G401 (cell line): ENCODE data around the gene UTS2B. TPM values are rescaled to one million over a fixed set of nuclear protein-coding genes. Genes with fewer than 3 reads are reported as not detected.
"Not testable (repeated sequence)": the region's sequence is repeated elsewhere in the genome, so short reads cannot be mapped to it uniquely, and the experiment has no call there.

ENCODE experiments used
- DNase-seq: peaks from one replicate; pipeline ENCODE4 v3.0.0-alpha.2; 2015; ENCODE audit warnings: low spot score
- in situ Hi-C: cut with HindIII; loops from 2 replicates; pipeline ENCODE4 v1.10.0; 2016; ENCODE audit warnings: low sequenced_read_pairs, mixed read lengths
- total RNA-seq: library from RNA; depleted of rRNA; stranded (reverse); fragments of >200 nt; shearing (Covaris generic); gene quantifications from 2 replicates; pipeline ENCODE4 v1.2.3, GENCODE V29; 2014

UTS2B gene
- total RNA-seq, 1 experiment from 2014 or later = not detected

DNA sequence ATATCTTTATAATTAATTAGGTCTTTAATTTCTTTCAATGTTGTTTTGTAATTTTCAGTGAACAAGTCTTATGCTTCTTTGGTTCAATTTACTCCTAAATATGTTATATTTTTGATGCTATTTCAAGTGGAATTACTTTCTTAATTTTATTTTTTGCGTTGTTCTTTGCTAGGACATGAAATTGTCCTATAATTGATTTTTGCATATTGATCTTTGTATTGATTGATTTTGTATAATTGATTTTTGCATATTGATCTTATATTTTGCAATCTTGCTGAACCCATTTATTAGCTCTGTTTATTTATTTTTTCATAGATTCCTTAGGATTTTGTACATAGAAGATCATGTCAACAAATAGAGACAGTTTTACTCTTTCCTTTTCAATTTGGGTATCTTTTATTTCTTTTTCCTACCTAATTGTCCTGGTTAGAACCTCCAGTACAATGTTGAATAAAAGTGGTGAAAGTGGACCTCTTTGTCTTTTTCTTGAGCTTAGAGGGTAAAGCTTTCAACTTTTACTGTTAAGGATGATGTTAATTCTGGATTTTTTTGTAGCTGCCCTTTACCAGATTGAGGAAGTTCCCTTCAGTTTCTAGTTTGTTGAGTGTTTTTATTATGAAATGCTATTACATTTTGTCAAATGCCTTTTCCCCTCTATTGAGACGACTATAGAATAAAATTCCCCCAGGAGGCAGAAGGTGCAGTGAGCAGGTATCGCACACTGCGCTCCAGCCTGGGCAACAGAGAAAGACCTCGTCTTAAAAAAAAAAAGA lies 37.9 kb downstream of the UTS2B start:
- in situ Hi-C loops = no loop called here
- no peak for DNase-seq

DNA sequence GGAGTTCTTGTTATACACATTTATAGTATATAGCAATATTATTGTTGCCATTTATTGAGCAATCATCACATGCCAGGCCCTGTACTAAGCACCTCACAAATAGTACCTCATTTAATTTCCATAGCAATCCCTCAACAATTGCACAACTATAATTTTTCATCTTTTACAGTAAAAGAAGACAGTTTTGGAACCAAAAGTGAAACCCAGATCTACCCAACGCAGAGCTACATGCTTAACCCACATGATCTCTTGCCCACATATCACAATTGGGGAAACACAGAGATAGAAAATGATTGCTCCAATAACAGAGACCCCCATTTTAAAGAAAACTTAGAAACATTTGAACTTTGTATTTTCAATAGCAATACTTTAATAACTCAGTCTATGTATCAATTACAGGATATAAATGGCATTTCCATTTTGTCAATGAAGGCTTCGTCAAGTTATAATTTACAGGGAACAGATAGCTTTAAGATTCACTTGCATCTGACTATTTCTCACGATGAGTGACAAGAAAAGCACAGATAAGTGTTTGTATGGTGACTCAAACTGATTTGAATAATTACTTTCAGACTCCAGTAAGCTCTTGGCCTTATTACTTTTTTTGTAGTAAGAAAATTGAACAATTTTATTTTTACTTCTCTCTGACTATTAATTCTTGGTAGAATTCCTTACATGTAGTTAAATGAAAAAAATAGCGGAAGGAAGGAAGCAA lies 39.9 kb downstream of the UTS2B start:
- in situ Hi-C loops = no loop called here
- no peak for DNase-seq

DNA sequence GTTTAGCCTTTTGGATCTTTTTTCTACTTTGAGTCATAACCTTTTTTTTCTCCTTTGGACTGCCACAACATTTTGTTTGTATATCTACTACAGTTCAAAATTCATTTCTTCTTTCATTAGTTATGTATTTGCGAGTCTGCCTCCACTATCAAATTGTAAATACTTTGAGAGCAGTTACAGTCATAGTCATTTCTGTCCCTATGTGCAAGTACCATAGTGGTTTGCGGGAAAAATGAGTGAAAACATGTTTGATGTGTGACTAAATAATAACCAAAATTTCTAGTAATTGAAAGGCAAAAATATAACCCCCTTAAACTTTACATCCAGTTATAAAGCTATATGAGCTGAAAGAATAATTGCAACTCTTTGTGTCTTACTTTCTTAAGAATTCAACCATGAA lies 46.9 kb downstream of the UTS2B start:
- no peak for DNase-seq
- in situ Hi-C loops = no loop called here

GRCh38 chr3:191282251-191283185 lies 47.8 kb downstream of the UTS2B start:
- DNase-seq = no peak
- in situ Hi-C loops = no loop called here

DNA sequence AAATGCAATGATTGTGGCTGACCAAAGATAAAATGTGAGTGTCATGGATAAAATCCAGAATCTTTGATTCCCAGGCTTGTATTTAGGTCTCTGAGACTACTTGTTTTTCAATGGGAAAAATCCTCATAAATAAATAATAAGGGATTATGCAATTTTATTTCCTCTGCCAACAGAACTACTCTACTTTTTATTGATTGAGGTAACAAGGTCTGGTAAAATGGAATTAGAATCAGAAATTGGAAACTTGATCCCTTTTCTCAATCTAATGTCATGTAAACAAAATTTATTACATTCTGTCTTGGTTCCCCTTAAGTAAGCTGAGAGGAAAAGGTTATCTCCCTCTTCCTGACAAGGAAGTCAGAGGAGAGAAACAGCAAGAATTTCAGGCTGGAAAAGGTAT lies 49.4 kb downstream of the UTS2B start:
- in situ Hi-C loops = no loop called here
- no peak for DNase-seq

DNA sequence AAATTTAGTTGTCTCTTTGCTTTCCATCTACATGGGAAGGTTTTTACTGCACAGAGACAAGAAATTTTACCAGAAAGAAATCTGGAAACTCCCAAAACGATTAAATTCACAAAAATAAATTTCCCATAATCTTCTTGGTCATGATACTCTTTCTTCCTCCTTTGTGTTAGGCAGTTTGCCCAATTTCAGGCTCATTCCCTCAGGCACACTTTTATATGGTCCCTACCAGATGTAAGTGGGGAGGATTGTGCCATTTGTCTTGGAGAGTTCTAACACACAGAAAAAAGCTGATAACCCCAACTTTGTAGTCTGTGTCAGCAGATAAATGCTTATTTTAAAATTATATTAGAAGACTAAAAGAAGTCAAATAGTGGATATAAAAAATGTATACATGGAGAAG lies 50.2 kb downstream of the UTS2B start:
- DNase-seq = no peak
- in situ Hi-C loops = no loop called here

DNA sequence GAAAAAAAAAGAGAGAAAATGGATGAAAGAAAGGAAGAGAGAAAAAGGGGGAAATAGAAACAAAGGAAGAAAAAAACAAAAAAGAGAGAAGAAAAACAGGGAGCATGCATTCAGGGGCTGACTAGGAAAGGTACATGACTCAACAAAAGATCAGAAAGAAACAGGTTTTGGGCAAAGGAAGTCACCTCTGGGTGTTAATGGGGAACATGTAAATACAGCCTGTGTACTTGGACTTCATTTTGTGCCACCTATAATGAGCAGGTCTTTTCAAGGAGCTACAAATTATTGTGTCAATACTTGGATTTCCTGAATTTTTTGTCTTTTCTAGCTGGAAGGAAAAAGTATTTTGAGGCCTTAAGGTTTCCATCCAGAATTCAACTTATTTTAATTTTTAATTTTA lies 54.6 kb downstream of the UTS2B start:
- in situ Hi-C loops = no loop called here
- DNase-seq = no peak

DNA sequence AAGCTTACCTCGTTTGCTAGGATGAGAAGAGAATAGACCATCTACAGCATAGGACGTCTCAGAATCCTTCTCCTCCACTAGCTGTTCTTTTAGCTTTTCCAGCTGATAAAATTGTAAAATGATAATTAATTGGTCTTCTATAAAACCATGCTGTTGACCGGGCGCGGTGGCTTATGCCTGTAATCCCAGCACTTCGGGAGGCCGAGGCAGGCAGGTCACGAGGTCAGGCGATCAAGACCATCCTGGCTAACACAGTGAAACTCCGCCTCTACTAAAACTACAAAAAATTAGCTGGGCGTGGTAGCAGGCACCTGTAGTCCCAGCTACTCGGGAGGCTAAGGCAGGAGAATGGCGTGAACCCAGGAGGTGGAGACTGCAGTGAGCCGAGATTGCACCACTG lies 55.1 kb downstream of the UTS2B start:
- DNase-seq, in situ Hi-C loops: not testable (repeated sequence)

GRCh38 chr3:191269289-191270085 lies 60.8 kb downstream of the UTS2B start:
- in situ Hi-C loops = no loop called here
- DNase-seq = no peak

DNA sequence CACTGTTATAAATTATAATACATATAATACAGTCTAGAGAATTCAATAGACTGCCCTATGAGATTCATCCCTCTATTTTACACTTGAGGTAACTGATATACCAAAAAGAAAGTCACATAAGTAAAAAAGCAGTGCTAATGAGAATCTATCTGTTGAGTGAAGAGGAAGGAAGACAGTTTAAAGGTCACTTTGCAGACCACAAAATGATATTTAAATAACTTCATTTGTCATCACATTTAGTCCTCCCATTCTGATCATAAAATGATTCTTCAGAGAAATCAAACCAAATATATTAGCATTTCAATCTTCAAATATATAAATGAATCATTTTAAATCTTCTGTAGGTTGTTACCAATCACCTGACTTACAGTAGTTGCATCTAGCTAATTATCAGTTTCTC lies 61.6 kb downstream of the UTS2B start:
- in situ Hi-C loops = no loop called here
- DNase-seq = no peak

GRCh38 chr3:191263850-191264249 lies 66.5 kb downstream of the UTS2B start:
- in situ Hi-C loops = no loop called here
- no peak for DNase-seq

- no peak for DNase-seq
- in situ Hi-C loops = no loop called here
Observed at GRCh38 chr3:191263365-191263764, 67.0 kb downstream of the UTS2B start.

DNA sequence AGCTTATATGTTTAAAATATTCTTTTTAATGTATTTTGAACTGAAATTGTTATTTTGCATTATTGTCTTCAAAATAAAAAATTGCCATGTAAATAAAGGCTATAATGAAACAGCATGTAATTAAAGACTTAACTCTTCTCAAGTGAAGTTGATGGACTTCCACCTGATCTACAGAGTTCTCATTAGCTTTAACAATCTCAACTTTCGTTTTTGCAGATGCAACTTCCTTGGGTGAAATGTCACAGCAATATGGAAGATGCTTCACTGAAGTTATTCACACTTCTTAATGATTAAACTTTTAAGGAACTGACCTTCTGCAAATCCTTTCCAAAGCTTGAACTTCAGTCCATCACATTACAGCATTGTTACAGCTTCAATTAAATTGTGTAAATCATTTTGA lies 67.7 kb downstream of the UTS2B start:
- in situ Hi-C loops = no loop called here
- DNase-seq = no peak

GRCh38 chr3:191261304-191261638 lies 69.1 kb downstream of the UTS2B start:
- no peak for DNase-seq
- in situ Hi-C loops = no loop called here

DNA sequence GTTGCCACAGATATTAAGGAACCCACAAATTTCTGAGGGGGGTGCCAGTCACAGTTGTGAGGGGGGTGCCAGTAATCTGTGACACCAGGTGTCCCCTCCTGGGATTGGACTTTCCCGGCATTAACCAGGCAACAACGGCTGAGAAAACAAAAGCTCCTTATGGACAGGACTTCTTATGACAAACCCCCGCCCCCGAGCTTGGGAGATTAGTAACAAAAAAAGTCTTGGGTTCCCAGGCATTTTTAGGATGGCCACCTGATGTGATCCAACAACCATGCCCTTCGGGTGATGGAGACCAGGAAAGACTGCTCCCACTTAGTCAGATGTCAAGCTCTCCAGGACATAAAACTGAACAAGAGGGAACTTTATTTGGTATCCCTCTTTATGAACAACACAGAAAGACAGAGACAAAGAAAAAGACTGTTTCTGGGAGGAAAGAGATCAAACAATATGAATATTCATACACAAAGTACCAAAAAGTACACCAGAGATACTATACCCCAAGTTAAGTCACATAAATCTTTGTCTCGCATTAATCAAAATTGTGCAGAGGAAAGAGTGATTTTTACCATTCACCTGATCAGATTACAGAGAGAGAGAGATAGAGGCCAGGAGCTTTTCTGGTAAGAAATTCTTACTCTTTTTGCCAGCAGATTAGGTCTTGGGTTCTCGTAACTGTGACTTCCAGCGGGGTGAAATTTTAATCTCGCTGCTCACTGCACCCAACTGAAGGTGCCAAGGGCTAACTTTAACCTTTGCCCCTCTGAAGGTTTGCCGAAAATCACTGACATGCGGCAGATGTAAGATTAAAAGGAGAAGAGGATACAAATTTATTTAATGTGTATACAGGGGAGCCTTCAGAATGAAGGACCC lies 69.7 kb downstream of the UTS2B start:
- in situ Hi-C loops = no loop called here

GRCh38 chr3:191259486-191259885 lies 70.8 kb downstream of the UTS2B start:
- in situ Hi-C loops = no loop called here
- DNase-seq = no peak

More for the DNA sequence above, 69.7 kb downstream of the UTS2B start:
- no peak for DNase-seq

- no peak for DNase-seq
- in situ Hi-C loops = no loop called here
Observed at GRCh38 chr3:191257286-191257685, 73.0 kb downstream of the UTS2B start.

DNA sequence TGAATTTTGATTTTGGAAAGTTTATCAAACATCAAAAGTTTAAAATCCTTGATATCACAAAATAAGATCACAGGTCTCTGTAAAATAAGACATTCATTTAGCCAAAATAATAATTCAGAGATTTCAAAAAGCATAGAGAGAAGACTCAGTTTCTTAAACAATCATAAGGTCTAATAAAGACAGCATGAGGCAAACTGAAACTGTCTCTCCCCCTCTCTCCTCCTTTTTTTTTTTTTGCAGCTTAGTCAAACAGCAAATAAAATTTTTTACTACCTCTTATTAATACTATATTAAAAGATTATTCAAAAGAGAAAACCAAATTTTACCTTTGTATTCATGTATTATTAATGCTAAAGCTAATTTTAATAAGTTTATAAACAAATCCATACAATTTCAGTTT lies 73.9 kb downstream of the UTS2B start:
- in situ Hi-C loops = no loop called here
- no peak for DNase-seq
